Kidney (tissue), 14 donors: Measurements from ENCODE around the gene HEPACAM2. TPM values are rescaled to one million over a fixed set of nuclear protein-coding genes. Genes with fewer than 3 reads are reported as not detected.

ENCODE experiments used
- DNase-seq, 5 donors: peaks; one replicate each; pipeline ENCODE4 v3.0.0-alpha.2; 2013 to 2020
- FAIRE-seq: peaks from 2 replicates; lab custom pipeline; 2012; peaks lifted over from hg19 to GRCh38; lab: Jason Lieb, UNC
- H3K27ac ChIP-seq, 2 donors: one replicate each; pipeline ENCODE4 v1.7.0; 2013; ENCODE audit warnings: low read depth in 2 of 2, low read length in 2 of 2, inconsistent platforms in 1 of 2
- H3K27me3 ChIP-seq: one replicate; pipeline ENCODE4 v1.7.1; 2013; ENCODE audit warnings: low read length, inconsistent platforms; ENCODE audit not compliant: control insufficient read depth, insufficient read depth
- H3K36me3 ChIP-seq, 3 donors: one replicate each; pipeline versions ENCODE4 v1.7.0 to v1.7.1; 2013; ENCODE audit warnings: low read length in 3 of 3, control low read depth in 1 of 3, inconsistent platforms in 1 of 3; ENCODE audit not compliant: insufficient read depth in 3 of 3, control insufficient read depth in 2 of 3
- H3K4me1 ChIP-seq, 3 donors: one replicate each; pipeline versions ENCODE4 v1.7.0 to v1.7.1; 2013; ENCODE audit warnings: low read length in 3 of 3, inconsistent platforms in 1 of 3, low read depth in 1 of 3; ENCODE audit not compliant: control insufficient read depth in 2 of 3, insufficient read depth in 2 of 3
- H3K4me3 ChIP-seq, 3 donors: one replicate each; pipeline versions ENCODE4 v1.7.0 to v1.8.1; 2013; ENCODE audit warnings: low read length in 3 of 3, control low read depth in 1 of 3, inconsistent platforms in 1 of 3
- H3K9ac ChIP-seq, 3 donors: one replicate each; pipeline versions ENCODE4 v1.7.0 to v1.7.1; 2013; ENCODE audit warnings: low read length in 3 of 3, control low read depth in 1 of 3, inconsistent platforms in 1 of 3
- H3K9me3 ChIP-seq, 3 donors: one replicate each; pipeline versions ENCODE4 v1.7.0 to v1.7.1; 2013; ENCODE audit warnings: low read length in 3 of 3, control low read depth in 1 of 3, inconsistent platforms in 1 of 3; ENCODE audit not compliant: control insufficient read depth in 2 of 3, insufficient read depth in 1 of 3
- intact Hi-C: fragments of 100-400 bp; cut with DNase I; formaldehyde crosslinking; loops from one replicate; pipeline ENCODE4 v1.11.1; 2022
- polyA plus RNA-seq: library from polyadenylated mRNA; stranded (reverse); fragments of 350-450 nt; fragmentation: Illumina TruSeq; extraction: RNeasy Lipid Tissue Mini Kit (QIAGEN cat#74804); gene quantifications from one replicate; pipeline ENCODE4 v1.2.3, GENCODE V29; 2014; ENCODE audit warnings: low read depth, low replicate concordance; ENCODE audit not compliant: insufficient read depth
- total RNA-seq: library from RNA; stranded (reverse); fragmentation: NEBNext Ultra II Directional; extraction: Animal tissue kit (Norgen Biotek cat#: 25700); gene quantifications from one replicate; pipeline ENCODE4 v1.2.1, GENCODE V29; 2021
- TF ChIP-seq, protein P1 (sequence below): IDR thresholded peaks from 3 replicates; pipeline ENCODE4 v1.5.1; 2012; ENCODE audit warnings: mild to moderate bottlenecking, moderate library complexity, borderline replicate concordance; ENCODE audit not compliant: insufficient read depth; ENCODE audit errors: extremely low read depth
- donor health status: control.
- donor health status: control.
- donor health status: control.
- donor health status: control.
- donor health status: control.
- donor health status: DM: yes; HTN: yes; CAD: no.
- donor health status: Normal renal cell carcinoma (clear cell type).

The HEPACAM2 gene
- total and polyA plus RNA-seq, 2 donors from 2014 or later = 2.5 to 15.1 TPM

GRCh38 chr7:93138576-93138975, 87.7 kb downstream of the HEPACAM2 start:
- H3K9me3 ChIP-seq = peaks cover 0 to 5% (median 2%) of the 10 kb centered on the region in 3 donors
- TF ChIP-seq, protein P1, sequence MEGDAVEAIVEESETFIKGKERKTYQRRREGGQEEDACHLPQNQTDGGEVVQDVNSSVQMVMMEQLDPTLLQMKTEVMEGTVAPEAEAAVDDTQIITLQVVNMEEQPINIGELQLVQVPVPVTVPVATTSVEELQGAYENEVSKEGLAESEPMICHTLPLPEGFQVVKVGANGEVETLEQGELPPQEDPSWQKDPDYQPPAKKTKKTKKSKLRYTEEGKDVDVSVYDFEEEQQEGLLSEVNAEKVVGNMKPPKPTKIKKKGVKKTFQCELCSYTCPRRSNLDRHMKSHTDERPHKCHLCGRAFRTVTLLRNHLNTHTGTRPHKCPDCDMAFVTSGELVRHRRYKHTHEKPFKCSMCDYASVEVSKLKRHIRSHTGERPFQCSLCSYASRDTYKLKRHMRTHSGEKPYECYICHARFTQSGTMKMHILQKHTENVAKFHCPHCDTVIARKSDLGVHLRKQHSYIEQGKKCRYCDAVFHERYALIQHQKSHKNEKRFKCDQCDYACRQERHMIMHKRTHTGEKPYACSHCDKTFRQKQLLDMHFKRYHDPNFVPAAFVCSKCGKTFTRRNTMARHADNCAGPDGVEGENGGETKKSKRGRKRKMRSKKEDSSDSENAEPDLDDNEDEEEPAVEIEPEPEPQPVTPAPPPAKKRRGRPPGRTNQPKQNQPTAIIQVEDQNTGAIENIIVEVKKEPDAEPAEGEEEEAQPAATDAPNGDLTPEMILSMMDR = no peak
- FAIRE-seq (no peak), DNase-seq (no peak)
- no peak overlapping the region for H3K9ac ChIP-seq
- H3K27me3 ChIP-seq = no peaks in the 10 kb centered on the region
- intact Hi-C loops = no loop called here
- no peak overlapping the region for H3K4me3 ChIP-seq
- H3K36me3 ChIP-seq = peaks cover 0 to 45% (median 31%) of the 10 kb centered on the region in 3 donors
- H3K27ac ChIP-seq = no peak overlapping the region
- H3K4me1 ChIP-seq = no peaks in the 10 kb centered on the region

Other genes with a start within 250 kb of the HEPACAM2 start
- gene SAMD9, start 108.5 kb downstream of the HEPACAM2 start, total RNA-seq = 11.0 TPM
- gene SAMD9, start 108.5 kb downstream of the HEPACAM2 start, polyA plus RNA-seq = 2.2 TPM
- gene SAMD9L, start 78.1 kb downstream of the HEPACAM2 start, total RNA-seq = 14.9 TPM
- 4.5 TPM for gene SAMD9L, start 78.1 kb downstream of the HEPACAM2 start, polyA plus RNA-seq
- gene VPS50, start 5.9 kb upstream of the HEPACAM2 start, total RNA-seq = 33.8 TPM
- 12.9 TPM for gene VPS50, start 5.9 kb upstream of the HEPACAM2 start, polyA plus RNA-seq